ENCODE results near the gene SH3GL1. TPM values are rescaled to one million over a fixed set of nuclear protein-coding genes. Genes with fewer than 3 reads are reported as not detected.

Gene SH3GL1
- total and polyA plus RNA-seq, 9 of the 15 experiments (the other 6 are each of a cell fraction or from before 2014, with no cell fraction given): 1.7 to 75.3 (median 25.7) TPM

DNA sequence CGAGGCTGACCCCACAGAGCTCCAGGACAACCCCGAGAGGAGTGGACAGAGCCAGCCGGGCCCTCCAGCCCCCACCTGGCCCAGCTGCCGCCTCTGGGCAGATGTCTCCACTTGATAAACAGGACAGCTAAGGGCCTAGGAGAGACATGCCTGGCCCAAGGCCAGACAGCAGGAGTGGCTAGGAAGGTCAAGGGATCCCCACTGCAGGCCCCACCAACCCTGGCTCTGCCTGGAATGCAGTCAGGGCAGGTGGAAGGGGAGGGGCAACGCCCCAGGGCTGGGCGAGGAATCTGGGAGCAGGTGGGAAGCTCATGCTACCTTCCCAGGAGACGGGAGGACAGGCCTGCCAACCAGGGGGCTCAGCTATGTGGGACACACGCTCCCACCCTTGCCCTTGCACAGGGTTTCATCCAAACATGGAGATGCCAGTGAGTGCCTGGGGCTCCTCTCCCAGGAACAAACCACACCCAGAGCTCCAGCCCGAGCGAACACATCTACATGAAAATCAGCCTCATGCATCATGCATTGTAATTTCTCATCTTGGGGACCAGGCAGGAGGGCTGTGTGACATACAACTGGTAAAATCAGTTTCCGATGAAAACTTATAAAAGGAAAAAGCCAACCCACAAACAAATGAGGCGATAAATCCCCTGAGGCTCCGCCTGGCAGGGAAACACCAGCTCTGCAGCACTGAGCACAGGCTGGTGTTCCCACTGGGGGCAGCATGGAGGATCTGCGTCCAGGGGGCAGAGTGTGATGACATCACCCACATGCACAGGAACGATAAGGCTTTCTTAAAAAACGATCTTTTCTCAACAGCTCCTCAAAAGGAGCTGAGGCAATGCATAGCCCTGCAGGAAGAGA lies 25.0 kb downstream of the SH3GL1 start (continued):
- TF ChIP-seq, protein P1, sequence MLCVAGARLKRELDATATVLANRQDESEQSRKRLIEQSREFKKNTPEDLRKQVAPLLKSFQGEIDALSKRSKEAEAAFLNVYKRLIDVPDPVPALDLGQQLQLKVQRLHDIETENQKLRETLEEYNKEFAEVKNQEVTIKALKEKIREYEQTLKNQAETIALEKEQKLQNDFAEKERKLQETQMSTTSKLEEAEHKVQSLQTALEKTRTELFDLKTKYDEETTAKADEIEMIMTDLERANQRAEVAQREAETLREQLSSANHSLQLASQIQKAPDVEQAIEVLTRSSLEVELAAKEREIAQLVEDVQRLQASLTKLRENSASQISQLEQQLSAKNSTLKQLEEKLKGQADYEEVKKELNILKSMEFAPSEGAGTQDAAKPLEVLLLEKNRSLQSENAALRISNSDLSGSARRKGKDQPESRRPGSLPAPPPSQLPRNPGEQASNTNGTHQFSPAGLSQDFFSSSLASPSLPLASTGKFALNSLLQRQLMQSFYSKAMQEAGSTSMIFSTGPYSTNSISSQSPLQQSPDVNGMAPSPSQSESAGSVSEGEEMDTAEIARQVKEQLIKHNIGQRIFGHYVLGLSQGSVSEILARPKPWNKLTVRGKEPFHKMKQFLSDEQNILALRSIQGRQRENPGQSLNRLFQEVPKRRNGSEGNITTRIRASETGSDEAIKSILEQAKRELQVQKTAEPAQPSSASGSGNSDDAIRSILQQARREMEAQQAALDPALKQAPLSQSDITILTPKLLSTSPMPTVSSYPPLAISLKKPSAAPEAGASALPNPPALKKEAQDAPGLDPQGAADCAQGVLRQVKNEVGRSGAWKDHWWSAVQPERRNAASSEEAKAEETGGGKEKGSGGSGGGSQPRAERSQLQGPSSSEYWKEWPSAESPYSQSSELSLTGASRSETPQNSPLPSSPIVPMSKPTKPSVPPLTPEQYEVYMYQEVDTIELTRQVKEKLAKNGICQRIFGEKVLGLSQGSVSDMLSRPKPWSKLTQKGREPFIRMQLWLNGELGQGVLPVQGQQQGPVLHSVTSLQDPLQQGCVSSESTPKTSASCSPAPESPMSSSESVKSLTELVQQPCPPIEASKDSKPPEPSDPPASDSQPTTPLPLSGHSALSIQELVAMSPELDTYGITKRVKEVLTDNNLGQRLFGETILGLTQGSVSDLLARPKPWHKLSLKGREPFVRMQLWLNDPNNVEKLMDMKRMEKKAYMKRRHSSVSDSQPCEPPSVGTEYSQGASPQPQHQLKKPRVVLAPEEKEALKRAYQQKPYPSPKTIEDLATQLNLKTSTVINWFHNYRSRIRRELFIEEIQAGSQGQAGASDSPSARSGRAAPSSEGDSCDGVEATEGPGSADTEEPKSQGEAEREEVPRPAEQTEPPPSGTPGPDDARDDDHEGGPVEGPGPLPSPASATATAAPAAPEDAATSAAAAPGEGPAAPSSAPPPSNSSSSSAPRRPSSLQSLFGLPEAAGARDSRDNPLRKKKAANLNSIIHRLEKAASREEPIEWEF (CRISPR knock-in tag; IDR thresholded peaks at IDR 0.05): peak; percentile 84; the same call in 1 of the 2 replicates
- TF ChIP-seq HNRNPK (IDR thresholded peaks at IDR 0.05; ENCODE audit: low read depth, low read length, poor library complexity, severe bottlenecking): no peak
- TF ChIP-seq, protein P2, sequence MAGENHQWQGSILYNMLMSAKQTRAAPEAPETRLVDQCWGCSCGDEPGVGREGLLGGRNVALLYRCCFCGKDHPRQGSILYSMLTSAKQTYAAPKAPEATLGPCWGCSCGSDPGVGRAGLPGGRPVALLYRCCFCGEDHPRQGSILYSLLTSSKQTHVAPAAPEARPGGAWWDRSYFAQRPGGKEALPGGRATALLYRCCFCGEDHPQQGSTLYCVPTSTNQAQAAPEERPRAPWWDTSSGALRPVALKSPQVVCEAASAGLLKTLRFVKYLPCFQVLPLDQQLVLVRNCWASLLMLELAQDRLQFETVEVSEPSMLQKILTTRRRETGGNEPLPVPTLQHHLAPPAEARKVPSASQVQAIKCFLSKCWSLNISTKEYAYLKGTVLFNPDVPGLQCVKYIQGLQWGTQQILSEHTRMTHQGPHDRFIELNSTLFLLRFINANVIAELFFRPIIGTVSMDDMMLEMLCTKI (IDR thresholded peaks at IDR 0.05; ENCODE audit: partially characterized antibody): no peak
- TF ChIP-seq, protein P3, sequence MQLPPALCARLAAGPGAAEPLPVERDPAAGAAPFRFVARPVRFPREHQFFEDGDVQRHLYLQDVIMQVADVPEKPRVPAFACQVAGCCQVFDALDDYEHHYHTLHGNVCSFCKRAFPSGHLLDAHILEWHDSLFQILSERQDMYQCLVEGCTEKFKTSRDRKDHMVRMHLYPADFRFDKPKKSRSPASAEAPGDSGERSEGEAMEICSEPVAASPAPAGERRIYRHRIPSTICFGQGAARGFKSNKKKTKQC (CRISPR knock-in tag; IDR thresholded peaks at IDR 0.05): no peak
- no peak for TF ChIP-seq OTX1 (CRISPR knock-in tag; IDR thresholded peaks at IDR 0.05)
- no peak for TF ChIP-seq ZNF354B (CRISPR knock-in tag; IDR thresholded peaks at IDR 0.05)
- TF ChIP-seq L3MBTL2 (IDR thresholded peaks at IDR 0.05): no peak; the same call in 1 of the 2 replicates
- TF ChIP-seq ZNF644 (tag; IDR thresholded peaks at IDR 0.05; ENCODE audit: low read depth): 0 out of 2 replicates have a peak, but pooled peaks have one; percentile 22
- TF ChIP-seq MAFG (tag; conservative IDR thresholded peaks at IDR 0.05): no peak
- TF ChIP-seq, protein P4, sequence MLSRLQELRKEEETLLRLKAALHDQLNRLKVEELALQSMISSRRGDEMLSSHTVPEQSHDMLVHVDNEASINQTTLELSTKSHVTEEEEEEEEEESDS (CRISPR knock-in tag; IDR thresholded peaks at IDR 0.05): no peak
- no peak for TF ChIP-seq ELF2 (CRISPR knock-in tag; IDR thresholded peaks at IDR 0.05)
- TF ChIP-seq ZNF41 (CRISPR knock-in tag; conservative IDR thresholded peaks at IDR 0.05): no peak
- peak; percentile 53 to 74 for TF ChIP-seq TRIM24 (IDR thresholded peaks at IDR 0.05)
- peak; percentile 93 for TF ChIP-seq SMARCA4 (IDR thresholded peaks at IDR 0.05)
- TF ChIP-seq, protein P5, sequence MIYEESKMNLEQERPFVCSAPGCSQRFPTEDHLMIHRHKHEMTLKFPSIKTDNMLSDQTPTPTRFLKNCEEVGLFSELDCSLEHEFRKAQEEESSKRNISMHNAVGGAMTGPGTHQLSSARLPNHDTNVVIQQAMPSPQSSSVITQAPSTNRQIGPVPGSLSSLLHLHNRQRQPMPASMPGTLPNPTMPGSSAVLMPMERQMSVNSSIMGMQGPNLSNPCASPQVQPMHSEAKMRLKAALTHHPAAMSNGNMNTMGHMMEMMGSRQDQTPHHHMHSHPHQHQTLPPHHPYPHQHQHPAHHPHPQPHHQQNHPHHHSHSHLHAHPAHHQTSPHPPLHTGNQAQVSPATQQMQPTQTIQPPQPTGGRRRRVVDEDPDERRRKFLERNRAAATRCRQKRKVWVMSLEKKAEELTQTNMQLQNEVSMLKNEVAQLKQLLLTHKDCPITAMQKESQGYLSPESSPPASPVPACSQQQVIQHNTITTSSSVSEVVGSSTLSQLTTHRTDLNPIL (CRISPR knock-in tag; IDR thresholded peaks at IDR 0.05): no peak
- TF ChIP-seq NFE2L1 (tag; IDR thresholded peaks at IDR 0.05; ENCODE audit: borderline replicate concordance, low read depth): no peak
- TF ChIP-seq SMARCC2 (IDR thresholded peaks at IDR 0.05; ENCODE audit: low read depth): peak; percentile 86
- TF ChIP-seq FOXA3 (CRISPR knock-in tag; conservative IDR thresholded peaks at IDR 0.05 in 1 of 2, IDR thresholded peaks at IDR 0.05 in 1 of 2): no peak

Data from K562 (cell line).